ENCODE data around the gene PARVA.
A peak's percentile ranks its signal among the peaks of the same experiment; 100 is the strongest.

DNA sequence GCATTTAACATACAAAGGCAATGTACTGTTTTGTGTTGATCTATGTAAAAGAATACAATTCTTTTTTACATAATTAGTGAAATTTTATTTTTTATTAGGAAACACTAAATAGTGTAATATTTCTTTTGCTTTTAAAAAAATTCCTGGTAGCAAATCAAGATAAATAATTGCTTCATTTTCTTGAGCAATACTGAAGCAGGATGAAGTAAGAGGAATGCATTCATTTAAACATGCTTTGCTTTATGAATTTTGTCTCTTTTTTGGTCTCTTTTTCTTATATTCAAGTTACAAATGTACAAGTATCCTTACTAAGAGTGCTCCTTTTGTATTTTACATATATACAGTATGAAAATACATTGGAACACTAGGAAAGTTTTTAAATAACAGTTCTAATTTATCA lies 152.4 kb downstream of the PARVA start:
- TF ChIP-seq, protein P1, sequence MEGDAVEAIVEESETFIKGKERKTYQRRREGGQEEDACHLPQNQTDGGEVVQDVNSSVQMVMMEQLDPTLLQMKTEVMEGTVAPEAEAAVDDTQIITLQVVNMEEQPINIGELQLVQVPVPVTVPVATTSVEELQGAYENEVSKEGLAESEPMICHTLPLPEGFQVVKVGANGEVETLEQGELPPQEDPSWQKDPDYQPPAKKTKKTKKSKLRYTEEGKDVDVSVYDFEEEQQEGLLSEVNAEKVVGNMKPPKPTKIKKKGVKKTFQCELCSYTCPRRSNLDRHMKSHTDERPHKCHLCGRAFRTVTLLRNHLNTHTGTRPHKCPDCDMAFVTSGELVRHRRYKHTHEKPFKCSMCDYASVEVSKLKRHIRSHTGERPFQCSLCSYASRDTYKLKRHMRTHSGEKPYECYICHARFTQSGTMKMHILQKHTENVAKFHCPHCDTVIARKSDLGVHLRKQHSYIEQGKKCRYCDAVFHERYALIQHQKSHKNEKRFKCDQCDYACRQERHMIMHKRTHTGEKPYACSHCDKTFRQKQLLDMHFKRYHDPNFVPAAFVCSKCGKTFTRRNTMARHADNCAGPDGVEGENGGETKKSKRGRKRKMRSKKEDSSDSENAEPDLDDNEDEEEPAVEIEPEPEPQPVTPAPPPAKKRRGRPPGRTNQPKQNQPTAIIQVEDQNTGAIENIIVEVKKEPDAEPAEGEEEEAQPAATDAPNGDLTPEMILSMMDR (IDR thresholded peaks at IDR 0.05; ENCODE audit: low read depth, low read length, missing input control), result no peak
- TF ChIP-seq, protein P2, sequence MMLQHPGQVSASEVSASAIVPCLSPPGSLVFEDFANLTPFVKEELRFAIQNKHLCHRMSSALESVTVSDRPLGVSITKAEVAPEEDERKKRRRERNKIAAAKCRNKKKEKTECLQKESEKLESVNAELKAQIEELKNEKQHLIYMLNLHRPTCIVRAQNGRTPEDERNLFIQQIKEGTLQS (IDR thresholded peaks at IDR 0.05), result no peak
- TF ChIP-seq RAD21 (IDR thresholded peaks at IDR 0.05), result peak in 1 of 2 donors; percentile 21
- no peak for TF ChIP-seq SP1 (IDR thresholded peaks at IDR 0.05)
- TF ChIP-seq, protein P3, sequence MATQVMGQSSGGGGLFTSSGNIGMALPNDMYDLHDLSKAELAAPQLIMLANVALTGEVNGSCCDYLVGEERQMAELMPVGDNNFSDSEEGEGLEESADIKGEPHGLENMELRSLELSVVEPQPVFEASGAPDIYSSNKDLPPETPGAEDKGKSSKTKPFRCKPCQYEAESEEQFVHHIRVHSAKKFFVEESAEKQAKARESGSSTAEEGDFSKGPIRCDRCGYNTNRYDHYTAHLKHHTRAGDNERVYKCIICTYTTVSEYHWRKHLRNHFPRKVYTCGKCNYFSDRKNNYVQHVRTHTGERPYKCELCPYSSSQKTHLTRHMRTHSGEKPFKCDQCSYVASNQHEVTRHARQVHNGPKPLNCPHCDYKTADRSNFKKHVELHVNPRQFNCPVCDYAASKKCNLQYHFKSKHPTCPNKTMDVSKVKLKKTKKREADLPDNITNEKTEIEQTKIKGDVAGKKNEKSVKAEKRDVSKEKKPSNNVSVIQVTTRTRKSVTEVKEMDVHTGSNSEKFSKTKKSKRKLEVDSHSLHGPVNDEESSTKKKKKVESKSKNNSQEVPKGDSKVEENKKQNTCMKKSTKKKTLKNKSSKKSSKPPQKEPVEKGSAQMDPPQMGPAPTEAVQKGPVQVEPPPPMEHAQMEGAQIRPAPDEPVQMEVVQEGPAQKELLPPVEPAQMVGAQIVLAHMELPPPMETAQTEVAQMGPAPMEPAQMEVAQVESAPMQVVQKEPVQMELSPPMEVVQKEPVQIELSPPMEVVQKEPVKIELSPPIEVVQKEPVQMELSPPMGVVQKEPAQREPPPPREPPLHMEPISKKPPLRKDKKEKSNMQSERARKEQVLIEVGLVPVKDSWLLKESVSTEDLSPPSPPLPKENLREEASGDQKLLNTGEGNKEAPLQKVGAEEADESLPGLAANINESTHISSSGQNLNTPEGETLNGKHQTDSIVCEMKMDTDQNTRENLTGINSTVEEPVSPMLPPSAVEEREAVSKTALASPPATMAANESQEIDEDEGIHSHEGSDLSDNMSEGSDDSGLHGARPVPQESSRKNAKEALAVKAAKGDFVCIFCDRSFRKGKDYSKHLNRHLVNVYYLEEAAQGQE (IDR thresholded peaks at IDR 0.05), result no peak
- TF ChIP-seq, protein P4, sequence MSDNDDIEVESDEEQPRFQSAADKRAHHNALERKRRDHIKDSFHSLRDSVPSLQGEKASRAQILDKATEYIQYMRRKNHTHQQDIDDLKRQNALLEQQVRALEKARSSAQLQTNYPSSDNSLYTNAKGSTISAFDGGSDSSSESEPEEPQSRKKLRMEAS (IDR thresholded peaks at IDR 0.05), result no peak

All from liver (tissue), 3 donors.